GM19397 (cell line): ENCODE data around the gene TRAPPC2B.

Experiments
- ATAC-seq: cut with Tn5 transposase; IDR thresholded peaks from one replicate; pipeline ENCODE4 v1.9.1; 2021; ENCODE audit warnings: mild to moderate bottlenecking, moderate library complexity; ENCODE audit not compliant: unreplicated experiment

Gene TRAPPC2B

DNA sequence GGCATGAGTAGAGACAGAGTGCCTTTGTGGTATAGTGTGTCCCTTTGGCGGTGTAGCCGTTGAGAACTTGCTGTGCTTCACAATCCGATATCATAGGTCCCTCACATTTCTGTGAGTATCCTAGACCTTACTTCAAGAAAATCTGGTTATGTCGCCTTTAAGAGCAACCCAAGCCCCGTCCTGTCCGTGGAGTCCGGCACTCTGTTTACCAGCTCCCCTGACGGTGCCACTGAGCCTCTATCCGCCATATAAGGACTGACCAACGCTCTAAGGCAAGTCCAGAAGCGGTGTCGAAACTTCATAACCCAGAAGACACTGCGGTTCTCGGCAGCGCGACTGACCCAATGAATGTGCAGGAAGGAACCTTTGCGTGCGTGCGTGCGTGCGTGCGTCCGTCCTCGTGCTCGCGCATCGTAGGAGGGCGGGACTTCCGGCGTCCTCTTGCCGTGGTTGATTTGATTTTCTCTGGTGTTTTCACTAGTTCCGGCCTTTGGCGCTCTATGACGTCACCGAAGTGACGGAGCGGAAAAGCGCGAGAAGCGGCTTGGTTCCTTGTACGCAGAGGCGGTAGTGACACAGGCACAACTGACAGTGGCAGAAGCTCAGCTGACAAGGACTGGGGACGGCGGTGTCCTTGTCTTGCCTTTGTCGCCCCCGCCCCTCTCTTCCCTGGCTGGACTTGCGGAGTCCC, at the start of gene TRAPPC2B, which contains the start of gene ZNF547:
TSS of gene TRAPPC2B (plus strand) at position 555 of the 691 bp plus-strand sequence. CDS start 1,283 bp downstream, outside the sequence.
TSS of gene ZNF547 (plus strand) at position 555 of the 691 bp plus-strand sequence. CDS start 5,005 bp downstream, outside the sequence.
- ATAC-seq: peak; percentile 97

DNA sequence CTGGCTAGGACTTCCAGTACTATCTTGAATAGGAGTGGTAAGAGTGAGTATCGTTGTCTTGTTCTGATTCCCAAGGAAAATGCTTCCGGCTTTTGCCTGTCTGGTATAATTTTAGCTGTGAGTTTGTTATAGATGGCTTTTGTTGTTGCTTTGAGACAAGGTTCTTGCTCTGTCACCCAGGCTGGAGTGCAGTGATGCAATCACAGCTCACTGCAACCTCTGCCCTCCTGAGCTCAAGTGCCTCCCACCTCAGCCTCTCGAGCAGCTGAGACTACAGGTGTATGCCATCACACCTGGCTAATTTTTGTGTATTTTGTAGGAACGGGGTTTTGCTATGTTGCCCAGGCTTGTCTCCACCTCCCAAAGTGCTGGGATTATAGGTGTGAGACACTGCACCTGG, 49.2 kb upstream of the TRAPPC2B start:
- ATAC-seq: no peak

DNA sequence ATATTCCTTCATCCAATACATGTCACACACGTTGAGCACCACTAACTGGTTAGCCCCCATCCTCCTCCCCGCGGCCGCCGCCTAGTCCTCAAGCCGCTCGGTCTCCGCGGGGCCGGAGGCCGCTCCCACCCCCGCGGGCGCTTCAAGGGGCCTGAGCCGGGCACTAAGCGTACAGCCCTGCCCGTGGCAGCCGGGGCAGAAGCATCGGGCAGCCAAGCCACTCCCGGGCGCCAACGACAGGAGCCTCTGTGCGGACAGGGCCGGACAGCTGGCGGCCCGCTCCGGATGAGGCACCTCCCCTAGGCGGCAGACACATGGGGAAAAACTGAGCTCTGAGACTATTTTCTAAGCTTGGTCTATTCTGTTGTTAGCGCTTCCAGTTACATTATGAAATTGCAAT, 45.8 kb upstream of the TRAPPC2B start:
- no peak for ATAC-seq

DNA sequence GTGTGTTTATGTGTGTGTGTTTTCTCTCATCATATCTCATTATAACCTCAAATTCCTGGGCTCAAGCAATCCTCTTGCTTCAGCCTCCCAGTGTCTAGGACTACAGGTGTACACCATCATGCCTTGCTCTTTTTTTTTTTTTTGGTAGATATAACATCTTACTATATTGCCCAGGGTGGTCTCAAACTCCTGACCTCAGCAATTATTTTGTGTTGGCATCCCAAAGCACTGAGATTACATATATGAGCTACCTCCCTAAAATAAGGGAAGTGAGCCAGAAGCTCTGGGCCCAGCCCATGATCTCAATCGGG, 43.5 kb upstream of the TRAPPC2B start:
- ATAC-seq: no peak

DNA sequence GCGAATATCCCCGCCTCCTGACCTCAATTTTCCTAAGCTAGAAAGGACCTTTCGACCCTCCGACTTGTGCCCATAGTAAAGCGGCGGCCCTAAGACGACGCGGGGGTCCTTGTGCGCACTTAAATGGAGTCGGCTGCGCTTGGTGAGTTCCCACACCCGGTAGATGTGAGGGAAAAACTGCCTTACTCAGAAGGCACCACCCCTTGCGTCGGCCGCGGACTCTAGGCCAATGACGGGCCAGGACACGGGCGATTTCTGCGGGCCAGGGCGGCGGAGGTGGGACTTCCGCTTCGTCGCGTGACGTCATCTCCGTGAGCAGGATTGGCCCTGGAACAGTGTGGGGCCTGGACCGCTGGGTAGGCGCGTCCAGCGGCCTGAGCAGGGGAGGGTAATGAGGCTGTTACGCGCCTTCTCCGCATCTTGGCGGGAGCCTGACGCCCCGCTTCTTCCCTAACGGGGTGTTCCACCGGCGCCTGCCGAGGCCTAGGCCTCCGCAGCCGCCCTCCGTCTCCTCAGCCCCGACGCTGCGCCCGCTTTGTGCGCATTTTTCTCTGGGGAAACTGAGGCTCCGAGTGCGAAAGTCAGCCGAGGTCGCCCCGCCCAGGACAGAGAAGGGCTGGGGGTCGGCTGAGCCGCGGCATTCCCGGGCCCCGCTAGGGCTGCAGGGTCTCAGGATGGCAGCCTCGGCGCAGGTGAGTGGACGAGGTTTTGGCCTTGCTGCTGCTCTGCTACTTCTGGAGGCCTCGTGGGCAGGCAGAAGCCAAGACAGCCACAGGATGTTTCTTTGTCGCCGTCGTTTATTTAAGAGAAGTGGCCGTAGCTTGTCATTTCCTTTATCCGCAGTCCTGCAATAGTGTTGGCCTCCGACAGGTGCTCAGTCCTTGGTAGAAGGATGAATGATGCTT, 42.9 kb upstream of the TRAPPC2B start, which contains the start of gene ZNF543:
TSS of gene ZNF543 (plus strand) at position 293 of the 905 bp plus-strand sequence. CDS start at position 675, 382 bp downstream.
- peak; percentile 97 for ATAC-seq

DNA sequence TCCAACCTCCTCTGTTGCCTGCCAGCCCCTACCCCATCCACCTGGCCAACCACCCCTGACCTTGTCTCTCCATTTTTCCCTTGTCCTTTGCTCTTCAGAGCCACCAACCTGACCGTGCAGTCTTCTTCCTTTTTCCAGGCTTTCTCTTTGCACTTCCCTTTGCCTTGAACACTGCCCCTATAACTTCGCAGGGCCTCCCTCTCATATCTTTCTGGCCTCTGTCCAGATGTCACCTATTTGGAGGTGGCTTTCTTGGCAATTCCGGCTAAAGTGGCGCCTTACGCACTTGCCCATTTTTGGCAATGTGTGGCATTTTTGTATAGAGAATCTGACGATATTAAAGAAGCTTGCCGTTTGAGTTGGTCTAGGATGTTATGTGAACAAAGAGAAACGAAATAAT, 42.2 kb upstream of the TRAPPC2B start:
- ATAC-seq: no peak

DNA sequence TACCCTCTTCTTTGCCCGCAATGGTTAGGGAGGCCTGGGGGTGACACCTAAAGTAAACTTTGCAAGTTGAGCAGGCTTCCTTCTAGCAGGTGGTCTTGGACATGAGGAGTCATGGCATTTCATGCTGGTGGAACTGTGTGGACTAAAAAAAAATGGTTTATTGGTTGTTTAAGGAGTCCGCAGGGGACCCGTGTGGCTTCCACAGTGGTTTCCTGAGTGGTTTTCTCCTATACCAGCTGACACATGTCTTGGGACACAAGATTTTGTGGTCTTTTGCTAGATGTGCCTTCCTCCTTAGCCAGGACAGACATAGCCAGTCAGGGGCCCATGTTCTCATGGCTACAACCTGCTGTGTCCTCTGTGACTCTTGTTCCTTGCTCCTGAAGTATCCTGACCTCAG, 41.6 kb upstream of the TRAPPC2B start:
- no peak for ATAC-seq

DNA sequence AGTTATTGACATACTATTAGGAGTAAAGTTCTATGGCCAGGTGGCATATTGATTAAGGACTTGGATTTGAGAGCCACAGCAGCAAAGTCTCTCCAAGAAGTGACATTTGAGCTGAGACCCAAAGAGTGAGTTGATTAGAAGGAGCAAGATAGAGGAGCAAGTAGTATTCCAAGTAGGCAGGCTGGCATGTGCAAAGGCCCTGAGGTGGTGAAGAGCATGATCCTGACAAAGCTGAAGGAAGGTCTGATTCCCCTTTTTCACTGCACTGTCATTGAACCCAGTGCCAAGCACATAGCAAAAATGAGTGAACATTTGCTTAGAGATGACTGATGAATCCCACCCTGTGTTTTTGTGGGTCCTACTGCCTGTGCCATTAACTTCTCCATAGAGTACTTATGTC, 38.4 kb upstream of the TRAPPC2B start:
- ATAC-seq: no peak

DNA sequence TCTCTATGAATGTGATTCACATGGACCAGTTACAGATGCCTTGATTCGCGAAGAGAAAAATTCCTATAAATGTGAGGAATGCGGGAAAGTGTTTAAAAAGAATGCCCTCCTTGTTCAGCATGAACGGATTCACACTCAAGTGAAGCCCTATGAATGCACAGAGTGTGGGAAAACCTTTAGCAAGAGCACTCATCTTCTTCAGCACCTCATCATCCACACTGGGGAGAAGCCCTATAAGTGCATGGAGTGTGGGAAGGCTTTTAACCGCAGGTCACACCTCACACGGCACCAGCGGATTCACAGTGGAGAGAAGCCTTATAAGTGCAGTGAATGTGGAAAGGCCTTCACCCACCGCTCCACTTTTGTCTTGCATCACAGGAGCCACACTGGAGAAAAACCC, 35.4 kb upstream of the TRAPPC2B start:
- no peak for ATAC-seq

DNA sequence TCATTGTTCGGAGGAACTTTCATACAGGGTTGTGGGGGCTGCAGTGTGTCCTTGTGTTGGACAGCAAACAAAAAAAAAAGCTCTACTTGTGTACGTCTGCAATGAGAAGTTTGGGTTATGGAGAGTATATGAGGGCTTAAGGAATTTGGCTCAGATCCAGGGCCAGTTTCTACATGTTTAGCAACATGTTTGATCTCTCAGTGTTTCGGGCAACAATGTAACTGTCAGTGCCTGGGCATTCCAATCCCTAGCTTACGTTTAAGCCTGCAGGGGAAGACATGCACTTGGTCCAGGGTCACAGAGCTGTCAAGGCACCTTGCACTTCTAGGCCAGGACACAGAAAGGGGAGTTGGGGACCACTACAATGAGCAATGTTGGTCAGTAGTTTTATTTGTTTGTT, 29.2 kb upstream of the TRAPPC2B start:
- no peak for ATAC-seq

DNA sequence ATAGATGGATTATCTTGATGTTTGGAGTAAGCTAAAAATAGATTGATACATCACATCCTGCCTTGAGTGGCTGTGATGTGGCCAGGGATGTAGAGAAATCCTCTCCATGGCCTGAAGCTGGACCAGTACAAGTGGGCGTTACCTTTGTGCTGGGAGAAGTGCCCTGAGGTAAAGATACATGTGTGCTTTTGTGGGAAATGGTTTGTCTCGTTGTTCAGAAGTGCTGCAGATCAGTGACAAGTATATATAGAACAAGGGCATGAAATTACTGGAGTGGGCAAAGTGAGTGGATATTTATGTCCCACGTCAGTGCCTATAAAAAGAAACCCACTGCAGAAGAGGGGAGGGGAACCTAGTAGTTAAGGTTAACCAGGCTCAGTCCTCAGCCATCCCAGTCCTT, 24.5 kb upstream of the TRAPPC2B start:
- ATAC-seq: no peak

DNA sequence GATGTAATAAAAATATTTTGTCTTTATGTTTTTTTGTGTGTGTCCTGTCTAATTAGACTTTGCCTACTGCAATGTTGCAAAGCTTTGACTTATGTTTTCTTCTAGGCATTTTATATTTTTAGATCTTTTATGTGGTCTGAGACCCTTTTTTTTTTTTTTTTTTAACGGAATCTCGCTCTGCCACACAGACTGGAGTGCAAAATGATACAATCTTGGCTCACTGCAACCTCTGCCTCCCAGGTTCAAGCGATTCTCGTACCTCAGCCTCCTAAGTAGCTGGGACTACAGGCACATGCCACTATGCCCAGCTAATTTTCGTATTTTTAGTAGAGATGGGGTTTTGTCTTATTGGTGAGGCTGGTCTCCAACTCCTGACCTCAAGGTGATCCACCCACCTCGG, 20.8 kb upstream of the TRAPPC2B start:
- no peak for ATAC-seq

DNA sequence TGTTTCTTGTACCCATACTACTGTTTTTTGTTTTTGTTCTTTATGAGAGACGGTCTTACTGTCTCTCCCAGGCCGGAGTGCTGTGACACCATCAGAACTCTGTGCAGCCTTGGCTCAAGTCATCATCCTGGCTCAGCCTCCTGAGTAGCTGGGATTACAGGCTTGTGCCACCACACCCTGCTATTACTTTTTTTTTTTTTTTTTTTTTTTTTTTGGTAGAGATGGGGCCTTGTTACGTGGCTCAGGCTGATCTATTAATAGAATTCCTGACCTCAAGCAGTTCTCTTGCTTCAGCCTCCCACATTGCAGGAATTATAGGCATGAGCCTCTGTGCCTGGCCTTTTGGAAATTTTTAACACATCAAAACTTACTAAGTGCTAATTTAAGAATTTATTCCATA, 15.2 kb upstream of the TRAPPC2B start:
- ATAC-seq: no peak

DNA sequence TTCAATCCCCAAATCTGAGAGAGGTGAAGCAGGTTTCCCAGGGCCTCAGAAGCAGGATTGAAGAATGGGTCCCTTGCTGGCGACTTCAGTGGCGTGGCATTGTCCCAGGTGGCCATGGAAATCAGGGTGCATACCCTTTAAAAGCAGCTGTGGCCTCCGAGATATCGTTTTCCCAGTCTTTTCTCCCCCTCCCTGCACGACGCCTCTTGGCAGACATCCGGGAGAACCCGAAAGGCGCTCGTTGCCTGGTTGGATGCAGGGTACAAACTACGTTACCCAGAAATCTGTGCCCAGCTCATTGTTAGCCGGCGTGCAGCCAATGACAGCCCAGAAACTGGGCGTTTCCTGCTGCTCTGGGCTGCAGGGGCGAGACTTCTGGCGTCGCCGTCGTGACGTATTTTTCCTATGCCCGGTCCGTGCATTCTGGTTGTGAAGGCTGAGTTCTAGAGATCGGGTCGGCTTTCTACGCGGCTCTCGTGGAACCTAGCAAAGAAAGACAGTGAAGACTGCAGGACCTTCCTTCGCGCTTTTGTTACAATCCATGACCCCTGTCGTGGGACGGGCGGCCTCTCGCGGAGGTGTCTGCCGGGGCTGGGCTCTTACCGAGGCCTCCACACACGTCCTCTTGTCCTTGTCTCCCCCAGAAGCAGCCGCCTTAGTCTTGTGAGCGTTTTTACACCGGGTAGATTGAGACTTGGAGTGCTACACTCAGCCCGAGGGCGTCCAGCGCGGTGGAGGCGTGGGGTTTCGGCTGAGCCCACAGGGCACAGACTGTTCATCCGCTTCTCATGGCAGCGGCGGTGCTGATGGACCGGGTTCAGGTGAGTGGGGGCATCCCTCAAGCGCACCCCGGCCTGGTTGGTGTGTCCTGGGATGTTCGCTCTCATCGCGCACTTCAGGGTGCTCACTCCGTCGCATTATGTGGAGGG, 12.2 kb upstream of the TRAPPC2B start, which contains the start of gene ZNF304:
TSS of gene ZNF304 (plus strand) at position 395 of the 929 bp plus-strand sequence. CDS start at position 789, 394 bp downstream.
- ATAC-seq: peak; percentile 98

DNA sequence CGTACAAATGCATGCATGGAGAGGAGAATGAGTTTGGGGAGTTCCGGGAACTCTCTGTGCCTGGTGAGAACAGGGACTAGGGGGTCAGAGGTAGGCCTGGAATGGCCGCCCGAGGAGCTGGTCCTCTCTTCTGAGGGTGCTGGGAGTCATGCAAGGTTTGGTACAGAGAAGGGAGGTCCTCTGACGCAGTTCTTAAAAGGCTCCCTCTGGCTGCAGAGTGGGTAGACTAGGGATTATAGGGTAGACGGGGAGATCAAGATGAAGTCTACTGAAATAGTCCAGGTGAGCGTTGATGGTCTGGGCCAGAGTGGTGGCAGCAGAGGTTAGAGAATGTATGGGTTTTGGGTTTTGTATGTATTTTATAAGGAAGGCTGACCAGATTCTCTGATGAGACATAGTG, 11.5 kb upstream of the TRAPPC2B start:
- ATAC-seq: no peak

DNA sequence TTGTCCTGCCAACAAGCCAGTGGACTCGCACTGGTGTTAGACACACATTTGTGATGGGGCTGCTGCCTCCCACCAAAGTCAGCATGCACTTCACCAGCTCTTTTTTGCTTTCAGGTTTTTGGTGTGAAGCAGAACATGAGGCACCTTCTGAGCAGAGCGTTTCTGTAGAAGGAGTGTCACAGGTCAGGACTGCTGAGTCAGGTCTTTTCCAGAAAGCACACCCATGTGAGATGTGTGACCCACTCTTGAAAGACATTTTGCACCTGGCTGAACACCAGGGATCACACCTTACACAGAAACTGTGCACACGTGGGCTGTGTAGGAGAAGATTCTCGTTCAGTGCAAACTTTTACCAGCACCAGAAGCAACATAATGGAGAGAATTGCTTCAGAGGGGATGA, 7.4 kb upstream of the TRAPPC2B start:
- no peak for ATAC-seq

DNA sequence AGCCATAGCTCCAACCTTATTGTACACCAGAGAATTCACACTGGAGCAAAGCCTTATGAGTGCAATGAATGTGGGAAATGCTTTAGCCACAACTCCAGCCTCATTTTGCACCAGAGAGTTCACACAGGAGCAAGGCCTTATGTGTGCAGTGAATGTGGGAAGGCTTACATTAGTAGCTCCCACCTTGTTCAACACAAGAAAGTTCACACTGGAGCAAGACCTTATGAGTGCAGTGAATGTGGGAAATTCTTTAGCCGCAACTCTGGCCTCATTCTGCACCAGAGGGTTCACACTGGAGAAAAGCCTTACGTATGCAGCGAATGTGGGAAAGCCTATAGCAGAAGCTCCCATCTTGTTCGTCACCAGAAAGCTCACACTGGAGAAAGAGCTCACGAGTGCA, 5.9 kb upstream of the TRAPPC2B start:
- no peak for ATAC-seq

DNA sequence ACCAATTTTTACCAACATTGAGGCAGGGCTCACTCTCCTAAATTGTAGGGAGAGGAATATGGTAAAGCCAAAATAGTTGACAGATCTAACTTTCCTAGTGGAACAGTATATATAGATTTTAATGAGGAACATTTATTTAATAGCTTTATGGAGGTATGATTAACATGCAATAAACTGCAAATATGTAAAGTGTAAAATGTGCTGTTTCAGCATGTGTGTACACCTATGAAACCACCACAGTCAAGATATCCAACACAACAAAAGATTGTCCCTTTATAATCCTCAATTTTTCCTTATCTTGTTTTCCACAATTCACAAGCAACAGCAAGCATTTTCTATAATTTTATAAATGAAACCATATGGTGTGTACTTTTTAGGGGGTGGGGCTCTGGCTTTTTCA, 4.1 kb upstream of the TRAPPC2B start:
- no peak for ATAC-seq

DNA sequence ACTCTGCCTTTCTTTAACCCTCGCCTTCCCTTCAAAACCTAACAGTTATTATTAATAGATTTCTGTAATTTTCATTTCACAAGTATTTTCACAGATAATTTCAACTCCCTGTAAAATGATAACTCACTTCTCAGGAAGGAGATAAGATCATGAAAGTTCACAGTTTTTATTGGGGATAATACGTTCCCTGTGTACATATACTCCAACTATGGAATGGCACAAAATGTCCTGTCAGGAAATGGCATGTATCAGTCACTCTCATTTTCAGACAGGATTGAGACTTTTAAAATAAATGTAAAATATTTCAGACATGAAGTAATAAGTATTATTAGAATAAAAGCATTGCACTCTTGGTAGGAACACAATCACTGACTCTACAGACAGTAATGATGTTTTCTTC, 932 bp upstream of the TRAPPC2B start:
- no peak for ATAC-seq

DNA sequence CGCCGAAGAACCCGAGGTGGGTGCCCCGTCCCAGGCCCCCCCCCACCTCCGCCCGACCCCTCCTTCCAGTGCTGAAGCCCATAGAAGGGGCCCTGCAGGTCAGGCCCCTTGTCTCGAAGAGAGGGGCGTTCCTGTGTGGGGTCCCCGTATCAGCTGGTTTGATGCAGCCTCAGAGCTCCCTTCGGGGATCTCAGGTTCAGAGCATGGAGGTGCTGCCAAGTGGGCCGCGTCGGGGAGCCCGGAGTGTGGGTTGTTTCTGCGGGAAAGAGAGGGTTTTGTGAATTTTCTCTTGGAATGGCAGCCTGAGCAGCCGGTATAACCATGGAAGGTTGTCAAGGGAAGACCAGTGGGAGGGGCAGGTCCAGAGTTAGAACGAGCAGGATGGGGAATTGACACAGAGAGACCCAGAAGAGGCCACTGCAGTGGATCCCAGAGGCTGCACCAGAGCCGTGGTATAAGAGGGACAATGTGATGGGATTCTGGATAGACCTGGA, 384 bp downstream of the TRAPPC2B start:
- ATAC-seq: no peak

DNA sequence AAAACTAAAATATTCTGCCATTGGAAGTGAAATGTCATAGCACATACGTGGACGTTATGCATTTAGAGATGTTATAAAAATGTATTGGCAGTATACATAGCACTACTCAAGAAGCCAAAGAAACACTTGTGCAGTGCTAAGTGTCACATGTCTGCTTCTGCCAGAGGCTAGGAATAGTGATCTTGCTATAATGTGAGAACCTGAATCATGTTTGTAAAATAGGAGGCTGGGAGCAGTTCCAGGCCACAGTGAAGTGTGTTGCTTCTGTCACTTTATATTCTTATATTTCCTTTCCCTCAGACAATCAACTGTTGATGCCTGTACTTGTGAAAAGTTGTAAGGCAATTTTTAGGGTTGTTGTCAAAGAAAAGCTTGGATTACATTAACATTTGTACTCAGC, 3.4 kb downstream of the TRAPPC2B start:
- no peak for ATAC-seq
